NCI-H2227 (cell line): ENCODE results near the gene SIT1.
"Not testable (repeated sequence)": the region's sequence is repeated elsewhere in the genome, so short reads cannot be mapped to it uniquely, and the experiment has no call there.

Source experiments
- DNase-seq: peaks from one replicate; lab custom pipeline; 2025; ENCODE audit not compliant: unreplicated experiment; lab: John Stamatoyannopoulos, UW

SIT1 gene

DNA sequence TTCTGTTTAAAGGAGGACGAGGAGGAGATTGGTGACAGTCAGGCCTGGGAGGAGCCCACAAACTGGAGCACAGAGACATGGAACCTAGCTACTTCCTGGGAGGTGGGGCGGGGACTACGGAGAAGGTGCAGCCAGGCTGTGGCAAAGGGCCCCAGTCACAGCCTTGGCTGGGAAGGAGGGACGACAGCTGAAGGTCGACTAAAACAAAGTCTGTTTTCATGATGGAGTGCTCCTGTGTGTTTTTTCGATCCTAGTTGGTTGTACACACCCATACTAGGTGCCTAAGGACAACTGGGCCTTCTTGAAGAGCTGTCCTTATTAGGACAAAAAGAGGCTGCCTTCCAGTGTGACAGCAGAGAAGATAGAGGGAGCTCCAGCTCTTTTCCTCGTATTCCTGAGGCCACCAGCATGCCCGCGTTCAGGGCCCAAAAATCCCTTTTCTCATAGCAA, 10.3 kb upstream of the SIT1 start:
- DNase-seq: no peak

DNA sequence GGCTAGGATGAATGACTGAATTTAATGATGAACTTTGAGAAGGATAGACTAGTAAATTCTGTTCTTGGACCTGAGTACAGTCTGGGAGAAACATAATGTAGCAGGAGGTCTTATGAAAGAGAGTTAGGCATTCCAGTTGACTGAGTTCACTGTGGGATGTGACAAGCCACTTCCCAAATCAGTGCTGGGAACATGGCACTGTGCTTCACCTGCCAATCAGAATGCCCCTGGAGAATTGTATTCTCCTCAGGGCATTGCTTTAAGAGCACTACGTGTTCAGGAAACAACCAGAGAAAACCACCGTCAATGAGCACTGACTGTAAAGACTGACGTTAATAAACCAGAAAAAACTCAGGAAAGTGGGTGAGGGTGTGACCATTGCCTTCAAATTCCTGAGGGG, 8.6 kb upstream of the SIT1 start:
- no peak for DNase-seq

DNA sequence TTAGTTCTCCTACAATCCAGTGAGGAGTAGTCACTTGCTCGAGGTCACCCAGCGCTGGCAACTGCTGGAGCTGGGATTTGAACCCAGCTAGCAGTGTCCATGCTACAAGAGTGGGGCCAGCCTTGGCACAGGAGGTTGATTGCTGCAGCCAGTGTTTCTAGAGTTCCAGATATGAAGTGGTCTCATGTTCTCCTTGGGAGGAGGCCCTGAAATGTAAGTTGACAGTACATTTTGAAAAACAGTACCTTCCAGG, 8.2 kb upstream of the SIT1 start:
- peak; percentile 40 for DNase-seq

DNA sequence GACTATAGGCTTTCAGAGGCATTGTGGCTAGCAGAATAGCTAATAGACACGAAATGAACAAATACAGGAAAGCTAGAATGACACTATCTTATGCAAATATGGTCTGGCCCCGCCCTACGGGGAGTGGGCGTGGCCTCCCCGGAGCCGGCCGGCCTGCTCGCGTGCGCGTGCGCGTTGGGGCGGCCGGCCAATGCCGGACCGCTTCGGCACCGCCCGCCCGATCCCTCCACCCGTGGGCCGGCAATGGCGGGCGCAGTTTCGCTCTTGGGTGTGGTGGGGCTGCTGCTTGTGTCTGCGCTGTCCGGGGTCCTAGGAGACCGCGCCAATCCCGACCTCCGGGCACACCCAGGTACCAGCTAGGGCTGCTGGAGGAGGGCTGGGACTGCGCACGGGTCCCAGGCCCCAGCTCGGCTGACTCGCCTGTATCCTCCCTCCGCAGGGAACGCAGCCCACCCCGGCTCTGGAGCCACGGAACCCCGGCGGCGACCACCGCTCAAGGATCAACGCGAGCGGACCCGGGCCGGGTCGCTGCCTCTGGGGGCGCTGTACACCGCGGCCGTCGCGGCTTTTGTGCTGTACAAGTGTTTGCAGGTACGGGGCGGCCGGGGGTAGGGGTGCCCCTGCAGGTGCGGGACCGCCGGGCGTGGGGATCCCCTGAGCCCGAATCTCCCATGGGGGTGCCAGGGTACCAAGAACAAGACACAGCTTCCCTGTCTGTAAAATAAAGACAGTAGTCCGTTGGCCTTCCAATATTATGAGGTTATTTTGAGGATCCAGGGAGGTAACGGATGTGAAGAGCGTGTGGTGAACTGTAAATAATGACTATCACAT, 7.6 kb upstream of the SIT1 start, which contains the start of gene CCDC107:
TSS of gene CCDC107 (plus strand) at position 156 of the 831 bp plus-strand sequence. CDS start at position 244, 88 bp downstream.
- peak; percentile 85 for DNase-seq

DNA sequence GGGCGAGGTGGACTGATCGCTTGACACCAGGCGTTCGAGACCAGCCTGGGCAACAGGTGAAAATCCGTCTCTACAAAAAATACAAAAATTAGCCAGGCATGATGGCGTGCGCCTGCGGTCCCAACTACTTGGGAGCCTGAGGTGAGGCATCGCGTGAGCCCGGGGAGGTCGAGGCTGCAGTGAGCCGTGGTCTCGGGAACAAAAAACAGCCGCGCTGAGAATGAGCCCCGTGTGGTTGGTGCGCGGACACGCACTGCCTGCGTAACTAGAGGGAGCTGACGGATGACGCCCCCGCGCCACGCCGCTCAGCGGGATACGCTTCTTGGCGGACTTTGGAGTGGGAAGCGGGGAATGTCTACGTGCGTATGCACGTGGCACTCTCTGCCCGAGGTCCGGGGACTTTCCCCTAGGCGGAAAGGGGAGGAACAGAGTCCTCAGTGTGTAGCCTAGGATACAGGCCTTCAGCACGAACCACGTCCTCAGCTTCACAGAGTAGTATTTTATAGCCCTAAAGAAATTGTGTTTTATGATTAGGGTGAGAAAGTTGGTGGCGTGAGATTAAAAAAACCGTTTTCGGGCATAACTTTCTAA, 6.9 kb upstream of the SIT1 start, which contains the start of gene RMRP:
TSS of gene RMRP (minus strand) at position 474 of the 591 bp plus-strand sequence.
- DNase-seq: peak; percentile 97

DNA sequence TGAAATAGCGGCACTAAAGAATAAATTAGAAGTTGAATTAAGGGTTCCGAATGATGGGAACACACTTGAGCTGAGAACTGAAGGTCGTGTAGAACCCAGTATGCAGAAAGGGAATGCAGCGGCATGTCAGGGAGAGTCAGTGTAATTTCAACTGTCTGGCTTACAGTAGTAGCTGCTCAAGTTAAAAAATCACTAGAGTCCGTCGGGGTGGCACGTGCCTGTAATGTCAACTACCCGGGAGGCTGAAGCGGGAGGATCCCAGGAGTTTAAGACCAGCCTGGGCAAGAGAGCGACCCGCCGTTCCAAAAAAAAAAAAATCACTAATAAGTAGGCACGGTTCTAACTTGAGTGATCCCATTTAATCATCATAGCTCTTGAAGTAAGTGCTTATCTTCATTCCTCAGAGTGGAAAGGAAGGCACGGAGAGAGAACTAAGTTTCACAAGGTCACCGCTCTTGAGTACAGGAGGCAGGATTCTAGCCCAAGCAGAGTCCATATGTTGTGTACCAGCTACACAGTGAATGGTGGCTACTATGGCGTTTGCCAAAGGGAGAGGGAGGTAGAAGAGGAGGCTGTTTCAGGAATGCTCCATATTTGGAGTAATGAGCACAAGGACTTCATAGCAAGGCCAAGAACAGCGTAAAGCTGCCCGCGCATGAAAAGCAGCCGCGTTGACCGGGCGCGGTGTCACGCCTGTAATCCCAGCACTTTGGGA, 6.3 kb upstream of the SIT1 start:
- peak; percentile 69 for DNase-seq

DNA sequence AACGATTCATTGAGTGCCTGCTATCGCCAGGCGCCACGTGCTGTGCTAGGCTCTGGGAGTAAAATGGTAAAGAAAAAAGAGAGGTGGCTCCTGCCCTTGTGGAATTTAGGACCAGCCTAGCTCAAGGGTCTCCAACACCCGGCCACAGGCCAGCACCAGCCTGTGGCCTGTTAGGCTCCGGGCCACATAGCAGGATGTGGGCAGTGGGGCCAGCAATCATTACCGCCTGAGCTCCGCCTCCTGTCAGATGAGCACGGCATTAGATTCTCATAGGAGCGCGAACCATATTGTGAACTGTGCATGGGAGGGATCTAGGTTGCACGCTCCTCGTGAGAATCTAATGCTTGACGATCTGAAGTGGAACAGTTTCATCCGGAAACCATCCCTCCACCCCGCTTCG, 5.6 kb upstream of the SIT1 start:
- peak; percentile 53 for DNase-seq

DNA sequence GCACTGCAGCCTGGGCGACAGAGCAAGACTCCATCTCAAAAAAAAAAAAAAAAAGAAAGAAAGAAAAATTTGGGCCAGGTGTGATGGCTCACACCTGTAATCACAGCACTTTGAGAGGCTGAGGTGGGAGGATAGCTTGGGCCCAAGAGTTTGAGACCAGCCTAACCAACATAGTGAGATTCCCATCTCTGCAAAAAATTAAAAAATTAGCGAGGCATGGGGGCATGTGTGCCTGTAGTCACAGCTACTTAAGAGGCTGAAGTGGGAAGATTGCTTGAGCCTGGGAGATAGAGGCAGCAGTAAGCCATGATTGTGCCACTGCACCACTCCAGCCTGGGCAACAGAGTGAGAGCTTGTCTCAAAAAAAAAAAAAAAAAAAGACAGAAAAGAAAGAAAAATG, 2.9 kb upstream of the SIT1 start:
- DNase-seq: no peak

DNA sequence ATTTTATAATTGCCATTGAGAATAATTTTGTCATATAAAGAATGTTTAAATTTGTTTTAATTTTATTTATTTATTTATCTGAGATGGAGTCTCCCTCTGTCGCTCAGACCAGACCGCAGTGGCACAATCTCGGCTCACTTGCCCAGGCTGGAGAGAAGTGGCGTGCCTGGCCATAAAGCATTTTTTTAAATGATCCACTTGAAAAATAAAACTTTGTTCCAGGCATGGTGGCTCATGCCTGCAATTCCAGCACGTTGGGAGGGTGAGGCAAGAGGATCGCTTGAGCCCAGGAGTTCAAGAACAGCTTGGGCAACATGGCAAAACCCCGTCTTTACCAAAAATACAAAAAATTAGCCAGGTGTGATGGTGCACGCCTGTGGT, 2.1 kb upstream of the SIT1 start:
- no peak for DNase-seq

DNA sequence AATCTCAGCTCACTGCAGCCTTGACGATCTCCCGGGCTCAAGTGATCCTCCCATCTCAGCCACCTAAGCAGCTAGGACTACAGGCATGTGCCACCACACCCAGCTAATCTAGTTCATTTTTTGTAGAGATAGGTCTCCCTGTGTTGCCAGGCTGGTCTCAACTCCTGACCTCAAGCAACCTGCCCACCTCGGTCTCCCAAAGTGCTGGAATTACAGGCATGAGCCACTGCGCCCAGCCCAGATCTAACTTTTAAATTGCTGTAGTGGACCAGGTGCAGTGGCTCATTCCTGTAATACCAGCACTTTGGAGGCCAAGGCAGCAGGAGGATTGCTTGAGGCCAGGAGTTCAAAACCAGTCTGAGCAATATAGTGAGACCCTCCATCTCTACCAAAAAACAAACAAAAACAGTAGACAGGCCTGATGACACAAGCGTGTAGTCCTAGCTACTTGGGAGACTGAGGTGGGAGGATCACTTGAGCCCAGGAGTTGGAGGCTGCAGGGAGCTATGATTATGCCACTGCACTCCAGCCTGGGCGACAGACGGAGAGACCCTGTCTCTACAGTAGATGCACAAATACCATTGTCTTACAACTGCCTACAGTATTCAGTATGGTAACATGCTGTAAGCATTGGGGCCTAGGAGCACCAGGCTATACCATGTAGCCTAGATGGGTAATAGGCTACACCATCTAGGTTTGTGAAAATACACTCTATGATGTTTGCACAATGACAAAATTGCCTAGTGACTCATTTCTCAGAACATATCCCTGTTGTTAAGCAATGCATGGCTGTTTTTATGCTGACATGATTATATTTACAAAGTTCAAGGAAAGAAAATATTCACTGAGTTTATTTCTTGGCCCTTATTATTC, 1.5 kb upstream of the SIT1 start:
- no peak for DNase-seq

DNA sequence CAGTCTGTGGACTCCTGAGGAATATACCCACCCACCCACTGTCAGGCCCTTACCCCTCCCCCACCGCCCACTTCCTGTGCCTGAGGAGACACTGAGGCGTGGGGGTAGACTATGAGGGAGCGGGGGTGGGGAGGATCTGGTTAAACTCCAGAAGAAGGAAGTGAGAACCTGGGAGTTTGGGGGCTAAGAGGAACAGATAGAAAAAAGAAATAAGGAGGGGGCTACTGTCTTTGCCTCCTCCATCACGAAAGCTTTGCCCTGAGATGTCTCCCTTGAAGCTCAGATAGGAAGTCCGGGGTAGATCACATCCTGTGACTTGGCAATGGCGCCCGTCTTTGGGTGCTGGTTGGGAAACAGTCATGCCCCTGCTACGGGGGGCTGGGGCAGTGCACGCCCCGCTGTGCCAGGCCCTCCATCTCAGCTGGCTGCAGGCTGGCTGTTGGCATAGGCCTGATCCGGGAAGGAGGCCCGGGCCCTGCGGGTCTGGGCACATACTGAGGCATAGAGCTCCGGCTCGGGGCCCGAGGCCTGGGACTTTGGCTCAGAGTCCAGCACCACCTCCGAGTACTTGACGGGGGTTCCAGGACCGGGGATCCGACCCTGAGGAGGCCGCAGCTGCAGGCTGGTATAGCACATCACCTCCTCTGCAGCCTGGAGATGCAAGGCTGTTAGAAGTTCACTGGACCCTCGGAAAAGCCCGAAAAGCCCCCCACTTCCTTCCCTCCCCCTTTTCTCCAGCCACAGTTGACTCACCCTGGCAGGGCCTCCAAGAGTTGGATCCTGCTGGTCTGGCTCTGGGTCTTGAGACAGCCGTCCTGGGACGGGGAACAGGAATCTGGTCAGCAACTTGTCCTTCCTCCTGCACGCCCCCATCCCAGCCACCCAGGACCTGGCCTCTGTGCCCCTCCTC, 1.0 kb downstream of the SIT1 start:
- DNase-seq: no peak

DNA sequence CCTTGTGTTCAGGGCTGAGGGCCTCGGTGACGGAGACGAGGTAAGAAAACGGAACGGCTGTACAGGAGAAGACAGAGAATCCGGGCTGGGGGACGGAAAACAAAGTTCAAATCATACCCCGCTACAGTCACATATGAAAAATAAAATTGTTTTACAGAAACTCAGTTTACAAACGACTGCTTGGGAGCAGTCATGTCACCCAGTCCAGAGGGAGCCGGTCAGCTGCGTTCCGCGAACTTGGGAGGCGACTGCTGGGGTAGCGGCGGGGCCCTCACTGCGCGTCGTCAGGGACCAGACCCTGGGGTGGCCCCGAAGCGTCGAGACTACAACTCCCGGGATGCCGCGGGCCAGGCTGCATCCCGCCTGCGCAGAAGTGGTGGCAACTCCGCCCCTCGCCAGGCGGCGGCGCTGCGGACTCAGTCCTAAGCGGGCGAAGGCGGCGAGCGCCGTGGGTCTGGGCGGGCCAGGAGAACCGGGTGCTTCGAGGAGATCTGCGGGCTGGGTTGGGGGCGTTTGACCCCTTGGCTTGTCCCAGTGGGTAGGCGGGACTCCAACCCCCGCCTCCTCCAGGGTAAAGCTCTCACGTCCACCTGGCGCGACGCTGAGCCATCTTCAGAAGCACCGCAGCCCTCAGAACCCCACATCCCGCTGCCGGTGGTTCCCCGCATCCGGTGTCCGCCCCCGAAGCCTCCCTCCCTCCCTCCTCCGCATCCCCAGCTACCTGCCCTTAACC, 4.0 kb downstream of the SIT1 start:
- DNase-seq: peak; percentile 91

DNA sequence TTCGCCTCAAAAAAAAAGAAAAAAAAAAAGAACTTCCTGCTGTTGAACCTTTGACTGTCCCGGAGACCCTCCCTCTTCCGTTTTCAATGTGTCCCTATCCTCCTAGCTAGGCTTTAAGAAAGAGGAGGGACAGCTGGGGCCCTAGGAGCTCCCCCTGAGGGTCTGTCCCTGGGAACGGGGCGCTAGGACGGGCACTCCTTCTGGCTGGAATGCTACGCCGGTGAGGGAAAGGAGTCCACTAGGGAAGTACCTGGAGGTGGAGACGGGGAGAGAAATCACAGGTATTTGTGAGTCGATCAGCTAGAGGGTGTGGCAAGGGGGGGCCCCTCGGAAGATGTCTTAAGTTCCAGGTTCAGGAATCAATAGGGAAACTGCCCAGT, 4.6 kb downstream of the SIT1 start:
- DNase-seq: peak; percentile 51

DNA sequence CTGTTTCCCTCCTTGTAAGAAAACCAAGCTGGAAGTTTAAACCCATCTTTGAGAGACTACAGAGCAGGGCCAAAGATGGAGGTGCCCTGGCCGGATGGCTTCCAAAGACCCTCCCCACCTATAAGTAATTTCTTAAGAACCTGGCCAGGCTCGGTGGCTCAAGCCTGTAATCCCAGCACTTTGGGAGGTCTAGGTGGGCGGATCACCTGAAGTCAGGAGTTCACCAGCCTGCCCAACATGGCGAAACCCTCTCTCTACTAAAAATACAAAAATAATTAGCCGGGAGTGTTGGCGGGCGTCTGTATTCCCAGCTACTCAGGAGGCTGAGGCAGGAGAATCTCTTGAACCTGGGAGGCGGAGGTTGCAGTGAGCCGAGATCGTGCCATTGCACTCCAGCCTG, 5.0 kb downstream of the SIT1 start:
- not testable (repeated sequence) for DNase-seq

DNA sequence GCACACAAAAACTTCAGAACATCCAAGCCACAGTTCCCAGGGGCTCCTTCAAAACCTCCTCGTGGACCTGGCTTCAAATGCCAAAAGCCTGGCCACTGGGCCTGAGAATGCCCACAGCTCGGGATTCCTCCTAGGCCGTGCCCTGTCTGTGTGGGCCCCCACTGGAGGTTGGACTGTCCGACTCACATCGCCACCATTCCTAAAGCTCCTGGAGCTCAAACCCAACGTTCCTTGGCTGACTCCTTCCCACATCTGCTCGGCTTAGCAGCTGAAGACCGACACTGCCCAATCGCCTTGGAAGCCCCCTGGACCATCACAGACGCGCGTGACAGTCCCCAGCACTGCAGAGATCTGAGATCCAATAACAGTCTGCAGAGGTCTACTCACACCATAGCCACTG, 7.7 kb downstream of the SIT1 start:
- no peak for DNase-seq

DNA sequence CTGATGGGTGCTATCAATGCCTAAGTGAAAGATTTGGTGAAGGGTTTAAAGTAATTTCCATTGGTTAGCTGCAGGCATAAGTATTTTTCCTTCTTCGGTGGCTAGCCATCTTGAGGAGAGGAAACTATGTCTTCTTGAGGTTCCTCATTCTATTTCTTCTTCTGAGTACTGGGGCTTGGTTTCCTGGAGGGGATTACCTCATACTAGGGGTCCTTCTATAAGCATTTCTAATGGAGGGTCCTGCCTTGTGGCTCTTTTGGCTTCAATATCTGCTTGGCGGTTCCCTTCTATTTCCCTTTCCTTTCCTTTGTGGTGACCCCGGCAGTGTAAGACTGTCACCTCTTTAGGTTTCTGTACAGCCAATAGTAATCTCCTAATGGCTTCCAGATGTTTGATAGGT, 9.3 kb downstream of the SIT1 start:
- DNase-seq: not testable (repeated sequence)

DNA sequence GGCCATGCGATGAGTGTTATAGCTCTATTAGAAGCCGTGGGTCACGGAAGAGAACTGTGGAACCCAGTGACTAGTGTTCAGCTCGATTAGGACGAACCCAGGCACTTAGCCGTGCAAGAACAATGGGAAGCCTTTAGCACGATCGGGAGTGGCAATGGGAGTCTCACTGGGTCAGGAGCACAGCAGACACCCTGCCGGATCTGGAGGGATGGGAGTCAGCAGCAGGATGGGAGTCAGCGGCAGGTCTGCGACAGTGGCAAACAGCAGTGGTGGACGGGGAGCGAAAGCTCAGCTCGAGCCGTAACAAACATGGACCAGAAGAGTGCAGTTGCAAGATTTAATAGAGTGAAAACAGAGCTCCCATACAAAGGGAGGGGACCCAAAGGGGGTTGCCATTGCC, 10.3 kb downstream of the SIT1 start:
- DNase-seq: not testable (repeated sequence)

DNA sequence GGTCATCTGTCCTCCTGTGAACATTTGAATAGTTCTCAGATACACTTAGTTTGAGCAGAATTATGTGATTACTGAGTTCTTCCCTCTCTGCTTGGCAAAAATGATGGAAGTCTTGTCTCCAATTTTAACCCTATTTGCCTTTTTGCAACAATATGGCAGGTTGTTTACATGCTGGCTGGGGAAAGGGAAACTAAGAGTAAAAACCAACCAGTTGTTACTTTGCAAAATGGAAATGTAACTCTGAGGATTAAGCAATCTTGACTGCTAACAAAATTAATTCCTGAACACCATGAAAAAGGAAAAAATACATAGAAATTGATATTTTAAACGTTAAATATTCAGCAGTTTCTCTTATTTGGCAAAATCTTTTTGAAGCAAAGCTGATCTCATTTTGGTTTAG, 11.1 kb downstream of the SIT1 start:
- no peak for DNase-seq

DNA sequence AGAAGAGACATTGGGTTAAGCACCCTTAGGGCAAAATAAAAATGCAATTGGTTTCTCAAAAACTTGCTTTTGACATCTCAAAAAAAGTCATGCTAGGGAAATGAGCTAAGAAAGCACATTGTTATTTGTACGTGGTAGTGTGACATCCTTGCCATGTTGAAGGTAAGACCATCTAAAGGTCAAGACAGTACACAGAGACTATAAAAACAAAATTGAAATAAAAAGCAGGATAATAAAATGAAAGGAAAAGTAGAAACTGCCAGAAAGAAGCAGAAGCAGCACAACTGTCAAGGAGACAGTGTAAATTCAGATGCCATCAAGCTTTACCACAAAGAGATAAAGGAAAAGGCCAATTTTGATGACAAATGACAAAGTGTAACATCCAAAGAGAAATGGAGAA, 11.5 kb downstream of the SIT1 start:
- DNase-seq: not testable (repeated sequence)
